ENCODE results near the gene MTOR.

GRCh38 chr1:11187494-11187893 lies 74.9 kb downstream of the MTOR start:
- TF ChIP-seq, protein P1, sequence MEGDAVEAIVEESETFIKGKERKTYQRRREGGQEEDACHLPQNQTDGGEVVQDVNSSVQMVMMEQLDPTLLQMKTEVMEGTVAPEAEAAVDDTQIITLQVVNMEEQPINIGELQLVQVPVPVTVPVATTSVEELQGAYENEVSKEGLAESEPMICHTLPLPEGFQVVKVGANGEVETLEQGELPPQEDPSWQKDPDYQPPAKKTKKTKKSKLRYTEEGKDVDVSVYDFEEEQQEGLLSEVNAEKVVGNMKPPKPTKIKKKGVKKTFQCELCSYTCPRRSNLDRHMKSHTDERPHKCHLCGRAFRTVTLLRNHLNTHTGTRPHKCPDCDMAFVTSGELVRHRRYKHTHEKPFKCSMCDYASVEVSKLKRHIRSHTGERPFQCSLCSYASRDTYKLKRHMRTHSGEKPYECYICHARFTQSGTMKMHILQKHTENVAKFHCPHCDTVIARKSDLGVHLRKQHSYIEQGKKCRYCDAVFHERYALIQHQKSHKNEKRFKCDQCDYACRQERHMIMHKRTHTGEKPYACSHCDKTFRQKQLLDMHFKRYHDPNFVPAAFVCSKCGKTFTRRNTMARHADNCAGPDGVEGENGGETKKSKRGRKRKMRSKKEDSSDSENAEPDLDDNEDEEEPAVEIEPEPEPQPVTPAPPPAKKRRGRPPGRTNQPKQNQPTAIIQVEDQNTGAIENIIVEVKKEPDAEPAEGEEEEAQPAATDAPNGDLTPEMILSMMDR (IDR thresholded peaks at IDR 0.05; ENCODE audit: poor library complexity) = no peak
- no peak for TF ChIP-seq EZH2 (IDR thresholded peaks at IDR 0.05; ENCODE audit: borderline replicate concordance)
